COLO829 (cell line): ENCODE measurements around the gene IRF7.
"Not testable (repeated sequence)": the region's sequence is repeated elsewhere in the genome, so short reads cannot be mapped to it uniquely, and the experiment has no call there.

Source experiments
- DNase-seq: peaks from one replicate; pipeline ENCODE4 v3.0.0; 2012; ENCODE audit warnings: low spot score

Gene IRF7

DNA sequence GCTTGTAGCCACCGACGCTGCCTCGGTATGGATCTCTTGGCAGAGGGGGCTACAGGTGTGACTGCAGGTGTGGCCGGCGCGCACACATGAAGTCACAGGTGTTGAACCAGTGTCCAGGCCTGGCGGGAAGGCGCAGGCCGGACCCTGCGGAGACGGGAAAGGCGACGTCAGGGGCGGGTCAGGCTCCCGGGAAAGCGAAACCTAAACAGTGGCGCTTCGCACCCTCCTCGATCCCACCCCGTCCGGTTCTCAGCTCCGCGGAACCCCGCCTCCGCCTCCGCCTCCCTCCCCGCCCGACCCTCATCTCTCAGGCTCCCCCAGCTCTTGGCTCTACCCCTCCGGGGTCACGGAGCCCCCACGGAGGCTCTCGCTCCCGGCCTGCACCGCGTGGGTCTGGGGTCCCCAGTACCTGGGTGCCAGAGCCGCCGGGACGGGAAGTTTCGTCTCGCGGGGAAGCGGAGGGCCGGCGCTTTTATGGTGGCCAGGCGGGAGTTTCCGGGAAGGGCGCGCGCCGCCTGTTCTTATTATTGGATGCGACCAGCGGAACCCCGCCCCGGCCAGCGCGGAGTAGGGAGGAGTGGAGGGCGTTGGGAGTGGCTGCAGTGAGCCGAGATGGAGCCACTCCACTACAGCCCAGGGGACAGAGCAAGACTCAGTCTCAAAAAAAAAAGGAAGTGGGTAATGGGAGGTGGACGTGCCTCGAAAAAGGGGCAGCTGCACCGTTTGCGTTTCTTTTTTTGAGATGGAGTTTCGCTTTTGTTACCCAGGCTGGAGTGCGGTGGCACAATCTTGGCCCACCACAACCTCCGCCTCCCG lies at the start of gene IRF7:
Gene IRF7 (minus strand): TSS at position 447 of the 816 bp plus-strand sequence. CDS start 586 bp downstream, outside the sequence.
- DNase-seq = peak; percentile 88

DNA sequence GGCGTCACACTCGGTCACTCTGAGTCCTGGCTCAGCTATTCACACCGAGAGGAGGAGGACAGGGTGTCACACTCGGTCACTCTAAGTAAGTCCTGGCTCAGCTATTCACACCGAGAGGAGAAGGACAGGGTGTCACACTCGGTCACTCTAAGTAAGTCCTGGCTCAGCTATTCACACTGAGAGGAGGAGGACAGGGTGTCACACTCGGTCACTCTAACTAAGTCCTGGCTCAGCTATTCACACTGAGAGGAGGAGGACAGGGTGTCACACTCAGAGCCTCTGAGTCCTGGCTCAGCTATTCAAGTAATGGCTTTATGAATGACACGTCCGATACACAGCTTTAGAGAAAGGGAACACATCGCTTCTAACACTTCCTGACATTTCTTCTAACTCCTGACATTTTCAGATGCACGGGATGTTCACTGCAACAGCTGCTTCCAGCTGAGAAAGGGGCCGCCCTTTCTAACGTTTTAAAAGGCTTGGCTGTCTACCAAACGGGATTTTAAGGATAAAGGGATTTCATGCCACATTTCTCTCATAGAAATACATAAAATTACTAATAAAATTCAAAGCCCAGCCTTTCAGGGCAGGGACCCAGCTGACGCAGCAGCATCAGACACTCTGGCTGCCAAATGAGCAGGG lies 49.4 kb upstream of the IRF7 start:
- DNase-seq = no peak

DNA sequence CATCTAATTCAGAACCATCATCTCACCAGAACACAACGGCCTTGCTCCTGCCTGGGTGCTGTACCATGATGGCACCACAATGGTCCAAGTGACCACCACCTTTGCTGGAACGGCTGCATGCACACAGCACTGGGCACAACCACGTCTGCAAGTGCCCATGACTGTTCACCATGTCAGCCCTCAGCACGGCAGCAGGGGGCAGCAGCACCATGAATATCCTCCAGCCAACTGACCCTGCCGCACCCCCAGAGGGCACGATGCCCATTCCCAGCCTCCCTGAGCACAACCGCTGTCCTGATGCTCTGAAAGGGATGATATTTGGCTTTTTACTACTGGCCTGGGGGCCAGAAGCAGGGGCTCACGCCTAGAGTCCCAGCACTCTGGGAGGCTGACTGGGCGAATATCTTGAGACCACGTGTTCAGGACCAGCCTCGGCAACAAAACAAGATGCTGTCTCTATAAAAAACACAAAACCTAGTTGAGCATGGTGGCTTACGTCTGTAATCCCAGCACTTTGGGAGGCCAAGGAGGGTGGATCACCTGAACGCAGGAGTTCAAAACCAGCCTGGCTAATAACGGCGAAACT lies 47.0 kb upstream of the IRF7 start:
- DNase-seq = peak; percentile 77

DNA sequence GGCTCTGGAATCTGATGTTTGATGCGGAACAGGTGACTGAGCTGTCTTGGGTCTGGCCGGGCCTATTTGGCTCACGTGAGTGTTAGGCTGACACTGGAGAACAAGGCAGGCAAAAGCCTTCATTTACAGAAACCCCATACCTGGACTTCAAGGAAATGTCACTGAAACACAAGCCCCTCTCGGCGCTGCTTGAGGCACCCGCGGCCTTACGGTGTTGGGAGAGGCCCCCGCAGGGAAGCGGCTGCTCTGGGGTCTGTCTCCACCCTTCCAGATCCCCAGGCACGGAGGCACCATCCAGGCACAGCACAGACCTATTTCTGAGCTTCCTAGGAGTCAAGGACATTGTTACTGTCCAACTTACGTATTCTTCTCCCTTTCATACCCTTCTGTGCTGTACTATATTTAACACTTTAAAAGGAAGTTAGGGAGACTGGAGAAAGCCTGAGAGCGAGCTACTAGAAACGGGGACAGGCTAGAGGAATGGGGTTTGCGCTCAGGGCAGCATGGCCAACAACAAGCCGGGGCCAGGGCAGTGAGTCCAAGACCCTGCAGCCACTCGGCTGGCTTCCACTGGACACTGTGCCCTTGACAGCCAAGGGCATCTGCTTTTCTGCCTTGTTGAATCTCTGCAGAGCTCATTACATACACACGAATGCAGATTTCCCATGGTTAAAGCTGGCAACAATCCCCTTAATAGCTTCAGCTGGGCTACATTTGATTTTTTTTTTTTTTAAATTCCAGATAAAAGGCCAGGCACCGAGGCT lies 45.1 kb upstream of the IRF7 start:
- no peak for DNase-seq

DNA sequence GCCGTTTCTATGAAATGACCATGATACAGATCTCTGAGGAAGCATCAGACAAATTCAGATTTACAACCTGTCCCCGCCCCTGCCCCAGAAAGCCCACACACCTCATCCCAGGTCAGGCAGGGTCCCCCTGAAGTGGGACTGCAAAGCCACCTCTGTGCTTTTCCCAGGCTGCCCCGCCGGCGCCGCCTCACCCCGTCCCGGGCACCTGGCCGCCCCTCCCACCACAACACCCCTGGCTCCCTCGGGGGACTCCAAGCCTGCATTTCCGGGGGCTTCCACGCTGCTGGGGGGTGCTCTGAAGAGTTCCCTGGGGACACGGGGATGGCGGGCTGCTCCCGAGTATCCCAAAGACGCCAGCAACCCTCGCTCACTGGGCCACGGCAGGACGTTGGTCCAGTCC lies 44.5 kb upstream of the IRF7 start:
- no peak for DNase-seq

DNA sequence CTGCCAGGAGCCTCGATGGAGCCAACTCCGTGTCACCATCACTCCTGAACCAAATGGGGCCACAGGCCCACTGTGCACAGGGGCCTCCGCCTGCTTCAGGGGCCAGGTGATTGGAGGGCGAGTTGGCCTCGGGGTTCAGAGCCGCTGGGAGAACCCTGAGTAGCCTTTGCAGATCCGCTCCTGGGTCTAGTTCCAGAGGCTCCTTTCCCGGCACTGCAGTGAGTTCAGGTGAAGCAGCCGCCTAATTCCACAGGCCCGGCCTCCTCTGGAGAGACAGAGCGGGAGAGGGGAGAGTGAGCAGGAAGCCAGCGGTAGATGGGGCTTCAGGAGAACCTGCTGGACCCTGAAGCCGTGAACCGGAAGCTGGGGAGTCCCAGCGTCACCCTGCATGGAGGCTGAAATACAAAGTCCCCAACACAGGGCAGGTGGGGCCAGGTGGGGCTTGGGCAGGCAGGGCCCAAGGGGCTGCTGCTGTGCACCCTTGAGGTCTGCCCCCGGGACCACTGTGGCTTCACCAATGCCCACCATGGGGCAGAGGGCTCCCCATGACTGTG lies 43.9 kb upstream of the IRF7 start:
- no peak for DNase-seq

DNA sequence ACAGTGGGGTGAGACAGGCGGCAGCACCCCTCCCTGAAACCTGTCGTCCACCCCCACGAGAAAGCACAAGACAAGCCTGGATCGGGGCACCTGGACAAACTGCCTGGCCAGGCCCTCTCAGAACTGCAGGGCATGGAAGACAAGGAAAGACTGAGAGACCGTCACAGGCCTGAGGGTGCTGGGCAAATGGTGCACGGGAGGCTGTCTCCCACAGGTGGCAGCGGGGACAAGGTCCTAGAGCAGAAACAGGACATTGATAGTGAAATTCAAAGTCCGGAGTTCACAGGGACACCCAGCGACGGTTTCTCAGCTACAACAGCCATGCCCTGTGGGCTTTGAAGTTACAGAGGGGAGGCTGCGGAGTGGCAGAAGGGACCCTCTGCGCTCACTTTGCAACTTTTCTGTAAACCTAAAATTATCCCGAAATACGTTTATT lies 42.0 kb upstream of the IRF7 start:
- DNase-seq = no peak

DNA sequence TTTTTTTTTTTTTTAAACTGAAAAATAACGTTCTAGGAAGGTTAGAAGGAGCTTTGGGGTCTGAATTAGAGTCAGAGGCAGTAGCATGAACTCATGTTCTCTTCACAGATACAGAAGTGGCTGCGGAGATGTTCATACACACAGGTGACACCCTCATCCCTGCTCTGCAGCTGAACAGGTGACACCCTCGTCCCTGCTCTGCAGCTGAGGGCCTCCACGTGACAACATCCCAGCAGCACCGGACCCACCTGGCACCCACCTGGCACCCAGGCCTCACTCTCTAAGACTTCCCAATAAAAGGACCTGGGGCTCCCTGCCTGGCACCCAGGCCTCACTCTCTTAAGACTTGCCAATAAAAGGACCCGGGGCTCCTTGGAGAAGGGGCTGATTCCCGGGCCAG lies 41.1 kb upstream of the IRF7 start:
- DNase-seq = no peak

DNA sequence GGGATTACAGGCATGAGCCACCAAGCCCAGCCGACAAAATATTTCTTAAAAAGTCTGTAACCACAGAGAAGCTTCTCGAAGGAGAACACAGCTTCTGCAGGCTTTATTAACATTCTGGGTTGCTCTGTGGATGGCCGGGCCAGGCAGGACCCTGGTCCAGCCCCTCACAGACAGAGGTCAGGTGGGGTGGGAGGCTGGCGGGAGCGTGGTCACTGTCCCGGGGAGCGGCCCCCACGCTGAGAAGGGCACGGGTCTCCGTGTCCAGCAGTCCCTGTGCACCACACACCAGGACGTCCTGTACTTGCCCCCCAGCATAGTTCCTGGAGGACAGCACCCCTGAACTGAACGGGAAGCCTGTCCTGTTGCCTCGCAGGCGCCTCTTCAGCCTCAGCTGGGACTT lies 40.7 kb upstream of the IRF7 start:
- DNase-seq = no peak

DNA sequence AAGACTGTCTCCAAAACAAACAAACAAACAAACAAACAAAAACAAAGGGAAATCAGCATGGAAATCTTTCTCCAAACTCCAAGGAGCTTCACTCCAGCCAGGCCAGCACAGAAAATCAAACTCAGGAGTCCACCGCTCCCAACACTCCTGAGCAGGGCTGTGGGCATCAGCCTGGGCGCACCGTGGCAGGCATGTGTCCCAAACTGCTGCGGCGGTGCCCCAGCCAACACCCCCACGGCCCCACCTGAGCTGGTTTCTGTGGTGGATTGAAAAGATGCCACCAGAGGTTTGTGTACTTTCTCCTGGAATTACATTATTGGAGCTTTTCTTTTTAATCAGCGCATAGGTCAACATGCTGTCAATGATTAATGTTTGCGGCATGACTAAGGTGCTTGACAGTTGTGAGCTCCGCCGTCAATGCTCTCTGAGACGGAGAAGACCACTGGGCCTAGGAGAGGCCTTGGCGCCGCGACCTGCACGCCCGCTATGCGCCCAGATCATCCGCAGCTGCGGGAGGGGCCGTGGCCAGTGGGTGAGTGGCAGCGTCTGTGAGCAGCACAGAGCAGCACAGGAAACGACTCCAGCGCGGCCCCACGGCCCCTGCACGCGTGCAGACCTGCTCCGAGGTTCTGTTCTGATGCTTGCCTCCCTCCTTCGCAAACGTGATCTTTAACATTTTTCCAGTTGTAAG lies 39.4 kb upstream of the IRF7 start:
- no peak for DNase-seq

DNA sequence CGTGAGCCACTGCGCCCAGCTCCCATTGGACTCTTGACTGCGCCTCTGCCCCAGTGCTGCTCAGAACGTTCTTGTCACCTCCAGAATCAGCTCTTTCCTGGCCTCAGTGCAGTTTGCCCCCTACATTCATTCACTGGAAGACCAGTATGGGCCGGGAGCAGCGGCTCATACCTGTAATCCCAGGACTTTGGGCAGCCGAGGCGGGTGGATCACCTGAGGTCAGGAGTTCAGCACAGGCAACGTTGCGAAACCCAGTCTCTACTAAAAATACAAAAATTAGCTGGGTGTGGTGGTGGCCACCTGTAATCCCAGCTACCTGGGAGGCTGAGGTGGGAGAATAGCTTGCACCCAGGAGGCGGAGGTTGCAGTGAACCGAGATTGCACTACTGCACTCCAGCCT lies 38.7 kb upstream of the IRF7 start:
- DNase-seq = not testable (repeated sequence)

DNA sequence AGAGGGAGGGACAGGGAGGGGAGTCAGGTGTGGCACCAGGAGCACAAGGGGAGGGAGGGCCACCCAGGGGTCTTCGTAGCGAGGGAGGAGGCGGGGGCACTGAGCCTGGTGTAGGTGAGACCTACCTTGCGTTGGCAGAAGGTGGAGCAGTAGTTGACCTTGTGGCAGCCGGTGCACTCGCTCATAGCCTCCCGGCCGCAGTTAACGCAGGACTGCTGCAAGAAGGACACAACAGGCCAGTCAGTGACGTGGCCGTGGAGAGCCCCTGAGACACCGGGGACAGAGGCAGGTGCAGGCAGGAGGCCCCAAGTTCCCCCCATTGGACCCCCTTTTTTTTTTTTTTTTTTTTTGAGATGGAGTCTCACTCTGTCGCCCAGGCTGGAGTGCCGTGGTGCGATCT lies 38.1 kb upstream of the IRF7 start:
- DNase-seq = no peak

DNA sequence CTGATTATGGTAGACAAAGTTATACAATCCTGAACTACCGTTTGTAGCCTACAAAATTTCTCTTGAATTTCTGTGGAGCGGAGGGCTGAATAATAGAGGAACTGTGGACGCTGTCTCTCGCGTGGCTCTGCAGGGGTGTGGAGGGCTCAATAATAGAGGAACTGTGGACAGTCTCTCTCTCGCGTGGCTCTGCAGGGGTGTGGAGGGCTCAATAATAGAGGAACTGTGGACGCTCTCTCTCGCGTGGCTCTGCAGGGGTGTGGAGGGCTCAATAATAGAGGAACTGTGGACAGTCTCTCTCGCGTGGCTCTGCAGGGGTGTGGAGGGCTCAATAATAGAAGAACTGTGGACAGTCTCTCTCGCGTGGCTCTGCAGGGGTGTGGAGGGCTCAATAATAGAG lies 37.4 kb upstream of the IRF7 start:
- not testable (repeated sequence) for DNase-seq

DNA sequence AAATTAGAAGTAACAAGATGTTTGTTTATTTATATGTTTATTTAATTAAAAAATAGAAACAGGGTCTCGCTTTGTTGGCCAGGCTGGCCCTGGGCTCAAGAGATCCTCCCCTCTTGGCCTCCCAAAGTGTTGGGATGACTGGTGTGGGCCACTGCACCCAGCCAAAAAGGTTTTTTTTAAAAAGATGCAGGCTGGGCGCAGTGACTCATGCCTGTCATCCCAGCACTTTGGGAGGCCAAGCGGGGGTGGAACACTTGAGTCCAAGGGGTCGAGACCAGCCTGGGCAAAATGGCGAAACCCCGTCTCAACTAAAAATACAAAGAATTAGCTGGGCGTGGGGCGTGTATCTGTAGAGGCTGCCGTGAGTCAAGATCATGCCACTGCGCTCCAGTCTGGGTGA lies 34.7 kb upstream of the IRF7 start:
- DNase-seq = no peak

DNA sequence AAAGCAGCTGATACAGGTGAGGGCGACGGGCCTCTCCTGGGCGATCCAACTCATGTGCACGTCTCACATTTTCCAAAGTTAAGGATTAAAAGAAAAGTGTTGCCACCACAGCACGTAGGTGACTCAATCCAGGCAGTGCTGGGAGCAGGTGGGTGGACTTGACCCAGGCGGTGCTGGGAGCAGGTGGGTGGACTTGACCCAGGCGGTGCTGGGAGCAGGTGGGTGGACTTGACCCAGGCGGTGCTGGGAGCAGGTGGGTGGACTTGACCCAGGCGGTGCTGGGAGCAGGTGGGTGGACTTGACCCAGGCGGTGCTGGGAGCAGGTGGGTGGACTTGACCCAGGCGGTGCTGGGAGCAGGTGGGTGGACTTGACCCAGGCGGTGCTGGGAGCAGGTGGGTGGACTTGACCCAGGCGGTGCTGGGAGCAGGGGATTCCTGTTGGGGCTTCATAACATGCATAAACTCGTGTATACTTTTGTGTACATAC lies 32.0 kb upstream of the IRF7 start:
- DNase-seq = not testable (repeated sequence)

DNA sequence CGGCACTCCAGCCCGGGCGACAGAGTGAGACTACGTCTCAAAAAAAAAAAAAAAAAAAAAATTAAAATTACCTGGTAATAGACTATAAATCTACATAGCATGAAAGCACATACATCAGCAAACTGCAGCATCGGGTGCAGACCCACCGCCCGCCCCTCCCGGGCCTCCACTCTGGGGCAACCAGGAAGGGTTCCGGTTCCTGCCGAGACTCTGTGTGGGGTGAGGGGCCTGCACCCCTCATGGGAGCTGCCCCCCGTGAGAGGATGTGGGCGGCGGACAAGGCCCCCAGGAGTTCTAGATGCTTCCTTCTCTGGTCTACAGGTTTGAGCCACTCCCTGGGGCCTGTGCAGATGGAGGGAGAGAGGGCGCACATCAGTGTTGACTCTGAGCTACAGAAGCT lies 30.5 kb upstream of the IRF7 start:
- DNase-seq = no peak

DNA sequence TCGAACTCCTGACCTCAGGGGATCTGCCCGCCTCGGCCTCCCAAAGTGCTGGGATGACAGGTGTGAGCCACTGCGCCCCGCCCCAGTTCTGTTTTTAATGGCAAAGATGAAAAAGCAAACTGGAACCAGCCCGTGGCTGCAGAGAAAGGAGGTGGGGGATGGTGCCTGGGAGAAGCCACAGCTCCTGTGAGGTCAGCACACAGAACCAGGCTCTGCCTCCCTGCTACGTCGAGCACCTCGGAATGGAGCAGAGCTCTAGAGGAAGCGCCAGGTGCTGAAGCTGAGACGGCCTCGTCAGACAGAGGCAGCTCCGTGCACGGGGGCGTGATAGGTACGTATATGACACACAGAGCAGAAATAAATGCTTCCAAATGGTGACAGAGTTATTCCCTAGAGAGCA lies 29.8 kb upstream of the IRF7 start:
- no peak for DNase-seq

DNA sequence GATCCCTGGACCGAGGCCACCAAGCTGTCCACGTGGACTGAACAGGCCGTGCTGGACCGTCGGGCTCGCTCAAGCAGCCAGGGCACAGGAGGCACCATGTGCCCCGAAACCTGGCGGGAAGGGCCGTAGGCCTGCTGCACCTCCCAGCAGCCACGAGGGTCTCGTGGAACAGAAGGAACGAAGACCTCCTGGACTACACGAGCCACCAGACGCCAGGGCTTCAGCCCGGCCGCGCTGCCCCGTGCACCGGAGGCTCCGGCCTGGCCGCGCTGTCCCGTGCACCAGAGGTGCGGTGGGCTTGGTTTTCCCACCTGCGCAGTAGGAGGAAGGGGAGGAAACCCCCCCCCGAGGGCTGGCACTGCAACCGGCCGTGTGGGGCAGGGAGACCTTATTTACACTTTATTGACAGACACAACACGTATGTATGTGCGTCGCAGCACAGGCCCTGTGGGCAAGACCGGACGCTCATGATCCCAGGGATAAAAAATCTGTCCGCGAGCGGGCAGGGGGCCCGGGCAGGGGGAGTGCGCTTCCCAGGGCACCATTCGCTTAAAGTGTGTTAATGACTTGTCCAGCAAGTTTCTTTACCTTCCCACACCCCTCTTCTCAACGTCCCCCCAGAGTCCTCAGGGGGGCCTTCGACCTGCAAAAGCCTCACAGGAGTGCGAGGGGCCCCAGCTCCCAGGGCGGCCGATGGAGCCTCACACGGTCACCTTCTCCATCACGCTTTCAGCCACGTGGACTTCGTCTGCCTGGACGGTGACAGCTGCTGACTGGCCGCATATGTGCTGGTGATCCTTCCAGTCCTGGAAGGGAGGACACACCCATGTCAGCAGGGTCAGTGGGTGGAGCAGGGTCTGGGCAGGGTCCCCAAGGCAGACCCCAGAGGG lies 28.3 kb upstream of the IRF7 start:
- DNase-seq = no peak

DNA sequence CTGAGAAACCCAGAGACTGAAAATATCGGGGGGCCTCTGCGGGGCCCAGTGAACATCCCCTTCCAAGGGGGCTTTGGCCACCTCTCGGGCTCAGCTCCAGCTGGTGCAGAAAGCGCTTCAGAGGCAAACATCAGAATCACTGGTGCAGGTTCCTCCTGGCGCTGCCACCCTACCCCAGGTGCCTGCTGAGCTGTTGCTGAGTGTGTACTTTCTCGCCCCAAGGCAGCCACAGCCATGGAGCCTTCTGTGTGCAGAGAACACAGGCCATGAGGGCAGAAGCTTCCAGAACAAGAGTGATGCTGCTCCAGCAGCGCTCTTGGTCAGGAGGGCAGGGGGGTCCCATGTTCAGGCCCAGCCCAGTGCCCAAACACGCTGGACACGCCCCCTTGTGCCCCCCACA lies 27.6 kb upstream of the IRF7 start:
- no peak for DNase-seq

DNA sequence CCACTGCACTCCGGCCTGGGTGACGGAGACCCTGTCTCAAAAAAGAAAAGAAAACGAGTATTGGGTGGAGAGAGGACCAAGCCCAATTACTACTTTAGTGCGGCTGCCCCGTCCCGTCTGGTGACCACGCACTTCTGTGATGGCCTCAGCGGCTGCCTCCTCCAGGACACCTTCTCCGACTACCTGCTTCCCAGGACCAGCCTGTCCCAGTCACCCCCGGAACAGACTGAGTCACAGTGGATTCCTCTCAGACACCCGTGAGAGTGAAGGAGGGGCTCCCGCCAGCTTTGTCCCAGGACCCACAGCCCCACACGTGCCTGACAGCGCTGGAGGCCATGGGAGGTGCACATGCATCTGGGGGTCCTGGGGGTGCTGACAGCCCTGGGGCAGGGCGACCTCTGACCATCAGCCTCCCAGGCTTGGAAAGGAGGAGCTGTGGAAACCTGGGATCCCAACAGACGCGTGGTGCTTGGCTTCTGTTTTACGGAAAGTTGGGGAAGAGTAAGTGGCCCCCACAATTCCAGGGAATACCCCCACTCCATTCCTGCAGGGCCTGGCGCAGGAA lies 26.1 kb upstream of the IRF7 start:
- no peak for DNase-seq
